HG02943 (cell line): ENCODE data around the gene ZNF764.
A peak's percentile ranks its signal among the peaks of the same experiment; 100 is the strongest.
"Not testable (repeated sequence)": the region's sequence is repeated elsewhere in the genome, so short reads cannot be mapped to it uniquely, and the experiment has no call there.

ENCODE experiments used
- ATAC-seq: cut with Tn5 transposase; IDR thresholded peaks from one replicate; pipeline ENCODE4 v1.9.1; 2021; ENCODE audit warnings: mild to moderate bottlenecking, low read depth, moderate library complexity; ENCODE audit not compliant: unreplicated experiment

The ZNF764 gene

GRCh38 chr16:30551781-30552180 lies 6.4 kb downstream of the ZNF764 start:
- no peak for ATAC-seq

GRCh38 chr16:30548416-30549253 lies 9.5 kb downstream of the ZNF764 start:
- ATAC-seq = no peak

GRCh38 chr16:30546115-30546514 lies 12.1 kb downstream of the ZNF764 start:
- no peak for ATAC-seq

- no peak for ATAC-seq
Measured at GRCh38 chr16:30543067-30543466, 15.1 kb downstream of the ZNF764 start.

GRCh38 chr16:30541502-30542329 lies 16.5 kb downstream of the ZNF764 start:
- no peak for ATAC-seq

- not testable (repeated sequence) for ATAC-seq
Measured at GRCh38 chr16:30540916-30541464, 17.2 kb downstream of the ZNF764 start.

- not testable (repeated sequence) for ATAC-seq
Measured at GRCh38 chr16:30539986-30540526, 18.1 kb downstream of the ZNF764 start.

GRCh38 chr16:30539000-30539964 lies 18.9 kb downstream of the ZNF764 start:
- no peak for ATAC-seq

- ATAC-seq = not testable (repeated sequence)
Measured at GRCh38 chr16:30536391-30537024, 21.7 kb downstream of the ZNF764 start.

GRCh38 chr16:30535777-30536190 lies 22.4 kb downstream of the ZNF764 start:
- no peak for ATAC-seq

GRCh38 chr16:30535106-30535776 lies 22.9 kb downstream of the ZNF764 start:
- ATAC-seq = peak; percentile 10

- peak; percentile 60 for ATAC-seq
Measured at GRCh38 chr16:30534368-30535105, 23.6 kb downstream of the ZNF764 start, which contains the start of gene ZNF747. Gene ZNF747 (minus strand): TSS chr16:30534858. CDS start chr16:30534679, 179 bp downstream.

GRCh38 chr16:30533748-30534367 lies 24.3 kb downstream of the ZNF764 start:
- ATAC-seq = peak; percentile 10

- ATAC-seq = no peak
Measured at GRCh38 chr16:30533146-30533522, 25.0 kb downstream of the ZNF764 start.

- no peak for ATAC-seq
Measured at GRCh38 chr16:30532285-30533145, 25.7 kb downstream of the ZNF764 start.

- no peak for ATAC-seq
Measured at GRCh38 chr16:30530163-30531037, 27.8 kb downstream of the ZNF764 start.
